ENCODE measurements around the gene ADGRA1.

ADGRA1 gene

GRCh38 chr10:133041101-133041500 is 46.6 kb upstream of the ADGRA1 start:
- H3K4me3 ChIP-seq (ENCODE audit: low read depth, low read length, poor library complexity, severe bottlenecking), result no peak overlapping the region
- no peak for TF ChIP-seq CTCF (IDR thresholded peaks at IDR 0.05; ENCODE audit: low read length)
- TF ChIP-seq EZH2 (IDR thresholded peaks at IDR 0.05; ENCODE audit: borderline replicate concordance, low read length), result no peak
- no peaks in the 10 kb centered on the region for H3K79me2 ChIP-seq (ENCODE audit: insufficient read depth, low read length)
- no peak overlapping the region for H3K9ac ChIP-seq (ENCODE audit: low read length)
- H3K4me2 ChIP-seq (ENCODE audit: low read length), result no peak overlapping the region
- no peaks in the 10 kb centered on the region for H3K36me3 ChIP-seq (ENCODE audit: insufficient read depth, low read length)
- H3F3A ChIP-seq (ENCODE audit: insufficient read depth, low read length), result no peaks in the 10 kb centered on the region
- no peak overlapping the region for H3K27ac ChIP-seq (ENCODE audit: low read depth, low read length, poor library complexity, severe bottlenecking)
- no peaks in the 10 kb centered on the region for H3K9me3 ChIP-seq (ENCODE audit: low read length)
- no peak overlapping the region for H2AFZ ChIP-seq (ENCODE audit: low read length)
- no peaks in the 10 kb centered on the region for H3K9me2 ChIP-seq (ENCODE audit: low read depth, low read length)
- no peaks in the 10 kb centered on the region for H3K27me3 ChIP-seq (ENCODE audit: insufficient read depth, low read length)
- no peaks in the 10 kb centered on the region for H4K20me1 ChIP-seq (ENCODE audit: insufficient read depth, low read length)
- H3K4me1 ChIP-seq (ENCODE audit: insufficient read depth, low read length, severe bottlenecking), result no peaks in the 10 kb centered on the region

- no peaks in the 10 kb centered on the region for H3F3A ChIP-seq (ENCODE audit: insufficient read depth, low read length)
- H3K4me1 ChIP-seq (ENCODE audit: insufficient read depth, low read length, severe bottlenecking), result no peaks in the 10 kb centered on the region
- H3K27ac ChIP-seq (ENCODE audit: low read depth, low read length, poor library complexity, severe bottlenecking), result no peak overlapping the region
- no peaks in the 10 kb centered on the region for H3K27me3 ChIP-seq (ENCODE audit: insufficient read depth, low read length)
- no peak overlapping the region for H3K9ac ChIP-seq (ENCODE audit: low read length)
- no peak overlapping the region for H2AFZ ChIP-seq (ENCODE audit: low read length)
- TF ChIP-seq CTCF (IDR thresholded peaks at IDR 0.05; ENCODE audit: low read length) (no peak), EZH2 (IDR thresholded peaks at IDR 0.05; ENCODE audit: borderline replicate concordance, low read length) (no peak)
- no peaks in the 10 kb centered on the region for H4K20me1 ChIP-seq (ENCODE audit: insufficient read depth, low read length)
- no peak overlapping the region for H3K4me3 ChIP-seq (ENCODE audit: low read depth, low read length, poor library complexity, severe bottlenecking)
- H3K36me3 ChIP-seq (ENCODE audit: insufficient read depth, low read length), result no peaks in the 10 kb centered on the region
- H3K9me3 ChIP-seq (ENCODE audit: low read length), result no peaks in the 10 kb centered on the region
- H3K9me2 ChIP-seq (ENCODE audit: low read depth, low read length), result no peaks in the 10 kb centered on the region
- no peak overlapping the region for H3K4me2 ChIP-seq (ENCODE audit: low read length)
- H3K79me2 ChIP-seq (ENCODE audit: insufficient read depth, low read length), result no peaks in the 10 kb centered on the region
Measured at GRCh38 chr10:133042061-133042460, 45.7 kb upstream of the ADGRA1 start.

GRCh38 chr10:133042816-133043215 is 44.9 kb upstream of the ADGRA1 start:
- Histone ChIP-seq H2AFZ (ENCODE audit: low read length) (no peak overlapping the region), H3K4me1 (ENCODE audit: insufficient read depth, low read length, severe bottlenecking) (no peaks in the 10 kb centered on the region), H3K27me3 (ENCODE audit: insufficient read depth, low read length) (no peaks in the 10 kb centered on the region), H3K9me3 (ENCODE audit: low read length) (no peaks in the 10 kb centered on the region), H3K4me2 (ENCODE audit: low read length) (no peak overlapping the region), H3F3A (ENCODE audit: insufficient read depth, low read length) (no peaks in the 10 kb centered on the region), H3K36me3 (ENCODE audit: insufficient read depth, low read length) (no peaks in the 10 kb centered on the region), H3K79me2 (ENCODE audit: insufficient read depth, low read length) (no peaks in the 10 kb centered on the region), H4K20me1 (ENCODE audit: insufficient read depth, low read length) (no peaks in the 10 kb centered on the region), H3K4me3 (ENCODE audit: low read depth, low read length, poor library complexity, severe bottlenecking) (no peak overlapping the region), H3K9me2 (ENCODE audit: low read depth, low read length) (no peaks in the 10 kb centered on the region), H3K27ac (ENCODE audit: low read depth, low read length, poor library complexity, severe bottlenecking) (no peak overlapping the region), H3K9ac (ENCODE audit: low read length) (no peak overlapping the region)
- TF ChIP-seq CTCF (IDR thresholded peaks at IDR 0.05; ENCODE audit: low read length), result no peak
- no peak for TF ChIP-seq EZH2 (IDR thresholded peaks at IDR 0.05; ENCODE audit: borderline replicate concordance, low read length)

Measured in OCI-LY1 (cell line).